Transverse colon (tissue), 4 donors: ENCODE measurements around the gene SREBF2.
A peak's percentile ranks its signal among the peaks of the same experiment; 100 is the strongest.

Experiments
- CTCF ChIP-seq, 5 experiments: fragments of 200-600 bp in 3 of 5; fragments of 450-650 bp in 2 of 5; sonication (generic) in 3 of 5; IDR thresholded peaks; 1 replicate in 2 of 5; 2 replicates in 3 of 5; pipeline ENCODE4 v1.5.1; 2016 to 2017; ENCODE audit warnings: antibody characterized with exemption in 5 of 5, inconsistent platforms in 3 of 5, mild to moderate bottlenecking in 2 of 5, moderate library complexity in 1 of 5
- POLR2A ChIP-seq: fragments of 450-650 bp; IDR thresholded peaks from one replicate; pipeline ENCODE4 v1.6.1; 2016; ENCODE audit warnings: antibody characterized with exemption, mild to moderate bottlenecking, moderate library complexity
- POLR2AphosphoS5 ChIP-seq, 3 donors: sonication (generic); formaldehyde crosslinking; IDR thresholded peaks; one replicate each; pipeline ENCODE4 v1.6.1; 2016; ENCODE audit warnings: antibody characterized with exemption in 3 of 3

GRCh38 chr22:41940832-41941765 is 108.2 kb downstream of the SREBF2 start:
- TF ChIP-seq CTCF (IDR thresholded peaks at IDR 0.05) (peak; percentile 92 to 98 (median 95)), POLR2AphosphoS5 (IDR thresholded peaks at IDR 0.05) (no peak), POLR2A (no peak)
